ENCODE measurements around the gene SBF2.

DNA sequence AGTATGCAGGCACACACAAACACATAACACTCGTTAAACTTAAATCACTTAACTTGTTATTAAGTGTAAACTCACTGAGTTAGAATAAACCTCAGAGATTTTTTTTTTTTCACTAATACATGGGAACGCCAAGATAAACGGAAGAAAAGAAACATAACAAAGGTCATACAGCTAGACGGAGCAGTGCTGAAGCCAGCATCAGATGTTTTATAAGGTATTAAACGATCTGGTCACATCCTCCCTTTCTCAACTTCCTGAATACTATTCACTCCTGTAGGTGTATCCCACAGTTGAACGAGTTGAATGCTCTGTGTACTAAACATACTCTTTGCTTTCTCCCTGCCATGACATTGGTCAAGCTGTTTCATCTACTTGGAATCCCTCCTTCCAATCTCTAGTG lies 418.2 kb downstream of the SBF2 start:
- no peak for TF ChIP-seq POLR2AphosphoS5 (IDR thresholded peaks at IDR 0.05)
- TF ChIP-seq, protein P1, sequence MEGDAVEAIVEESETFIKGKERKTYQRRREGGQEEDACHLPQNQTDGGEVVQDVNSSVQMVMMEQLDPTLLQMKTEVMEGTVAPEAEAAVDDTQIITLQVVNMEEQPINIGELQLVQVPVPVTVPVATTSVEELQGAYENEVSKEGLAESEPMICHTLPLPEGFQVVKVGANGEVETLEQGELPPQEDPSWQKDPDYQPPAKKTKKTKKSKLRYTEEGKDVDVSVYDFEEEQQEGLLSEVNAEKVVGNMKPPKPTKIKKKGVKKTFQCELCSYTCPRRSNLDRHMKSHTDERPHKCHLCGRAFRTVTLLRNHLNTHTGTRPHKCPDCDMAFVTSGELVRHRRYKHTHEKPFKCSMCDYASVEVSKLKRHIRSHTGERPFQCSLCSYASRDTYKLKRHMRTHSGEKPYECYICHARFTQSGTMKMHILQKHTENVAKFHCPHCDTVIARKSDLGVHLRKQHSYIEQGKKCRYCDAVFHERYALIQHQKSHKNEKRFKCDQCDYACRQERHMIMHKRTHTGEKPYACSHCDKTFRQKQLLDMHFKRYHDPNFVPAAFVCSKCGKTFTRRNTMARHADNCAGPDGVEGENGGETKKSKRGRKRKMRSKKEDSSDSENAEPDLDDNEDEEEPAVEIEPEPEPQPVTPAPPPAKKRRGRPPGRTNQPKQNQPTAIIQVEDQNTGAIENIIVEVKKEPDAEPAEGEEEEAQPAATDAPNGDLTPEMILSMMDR (IDR thresholded peaks at IDR 0.05), result no peak
- no peak for TF ChIP-seq POLR2A (IDR thresholded peaks at IDR 0.05)
- TF ChIP-seq EP300 (IDR thresholded peaks at IDR 0.05), result no peak
